HG03064 (cell line): ENCODE measurements around the gene DPP6.
"Not testable (repeated sequence)": the region's sequence is repeated elsewhere in the genome, so short reads cannot be mapped to it uniquely, and the experiment has no call there.

Experiments
- ATAC-seq: cut with Tn5 transposase; IDR thresholded peaks from one replicate; pipeline ENCODE4 v1.9.1; 2021; ENCODE audit warnings: low read depth; ENCODE audit not compliant: unreplicated experiment

The DPP6 gene

GRCh38 chr7:154146707-154147038 is 94.5 kb downstream of the DPP6 start:
- ATAC-seq: not testable (repeated sequence)

GRCh38 chr7:154148791-154149516 is 96.8 kb downstream of the DPP6 start:
- ATAC-seq: not testable (repeated sequence)

- not testable (repeated sequence) for ATAC-seq
Observed at GRCh38 chr7:154150656-154151055, 98.5 kb downstream of the DPP6 start.

GRCh38 chr7:154151306-154151705 is 99.1 kb downstream of the DPP6 start:
- ATAC-seq: not testable (repeated sequence)

- not testable (repeated sequence) for ATAC-seq
Observed at GRCh38 chr7:154155928-154156327, 103.7 kb downstream of the DPP6 start.

- not testable (repeated sequence) for ATAC-seq
Observed at GRCh38 chr7:154162921-154163320, 110.7 kb downstream of the DPP6 start.

- ATAC-seq: not testable (repeated sequence)
Observed at GRCh38 chr7:154163642-154164041, 111.4 kb downstream of the DPP6 start.

- no peak for ATAC-seq
Observed at GRCh38 chr7:154167051-154167450, 114.9 kb downstream of the DPP6 start.

GRCh38 chr7:154167807-154168206 is 115.6 kb downstream of the DPP6 start:
- ATAC-seq: no peak

- ATAC-seq: no peak
Observed at GRCh38 chr7:154171422-154171821, 119.2 kb downstream of the DPP6 start.

GRCh38 chr7:154172236-154172635 is 120.0 kb downstream of the DPP6 start:
- no peak for ATAC-seq

- ATAC-seq: no peak
Observed at GRCh38 chr7:154177584-154177983, 125.4 kb downstream of the DPP6 start.

GRCh38 chr7:154178895-154179294 is 126.7 kb downstream of the DPP6 start:
- no peak for ATAC-seq

GRCh38 chr7:154183482-154183881 is 131.3 kb downstream of the DPP6 start:
- ATAC-seq: no peak

- no peak for ATAC-seq
Observed at GRCh38 chr7:154183946-154184345, 131.7 kb downstream of the DPP6 start.

GRCh38 chr7:154186811-154187210 is 134.6 kb downstream of the DPP6 start:
- ATAC-seq: no peak

- ATAC-seq: no peak
Observed at GRCh38 chr7:154188330-154188729, 136.1 kb downstream of the DPP6 start.

GRCh38 chr7:154195266-154195665 is 143.1 kb downstream of the DPP6 start:
- no peak for ATAC-seq

- ATAC-seq: no peak
Observed at GRCh38 chr7:154198481-154198880, 146.3 kb downstream of the DPP6 start.

GRCh38 chr7:154200241-154200640 is 148.0 kb downstream of the DPP6 start:
- no peak for ATAC-seq

- ATAC-seq: no peak
Observed at GRCh38 chr7:154202002-154202401, 149.8 kb downstream of the DPP6 start.

- ATAC-seq: no peak
Observed at GRCh38 chr7:154204046-154204445, 151.8 kb downstream of the DPP6 start.

GRCh38 chr7:154212861-154213260 is 160.7 kb downstream of the DPP6 start:
- ATAC-seq: no peak
